BE2C (cell line): ENCODE measurements around the gene FOXO1.

Experiments used
- DNase-seq: peaks from one replicate; pipeline ENCODE4 v3.0.0-alpha.2; 2020
- H3K27me3 ChIP-seq: fragments of 250-450 bp; sonication (Bioruptor Pico); 2 replicates; pipeline ENCODE4 v1.5.1; 2020; ENCODE audit warnings: mild to moderate bottlenecking
- H3K36me3 ChIP-seq: fragments of 250-450 bp; sonication (Bioruptor Pico); 2 replicates; pipeline ENCODE4 v1.5.1; 2020; ENCODE audit warnings: mild to moderate bottlenecking
- H3K4me1 ChIP-seq: fragments of 250-450 bp; sonication (Bioruptor Pico); 2 replicates; pipeline ENCODE4 v1.5.1; 2020
- H3K4me3 ChIP-seq: 2 replicates; pipeline ENCODE4 v1.5.1; 2011; ENCODE audit warnings: low read depth, low read length
- H3K9me3 ChIP-seq: fragments of 250-450 bp; sonication (Bioruptor Pico); 2 replicates; pipeline ENCODE4 v1.5.1; 2020
- TF ChIP-seq, protein P1 (sequence below): IDR thresholded peaks from 2 replicates; pipeline ENCODE4 v1.5.1; 2012; ENCODE audit warnings: mild to moderate bottlenecking, low read depth, low read length

FOXO1 gene

DNA sequence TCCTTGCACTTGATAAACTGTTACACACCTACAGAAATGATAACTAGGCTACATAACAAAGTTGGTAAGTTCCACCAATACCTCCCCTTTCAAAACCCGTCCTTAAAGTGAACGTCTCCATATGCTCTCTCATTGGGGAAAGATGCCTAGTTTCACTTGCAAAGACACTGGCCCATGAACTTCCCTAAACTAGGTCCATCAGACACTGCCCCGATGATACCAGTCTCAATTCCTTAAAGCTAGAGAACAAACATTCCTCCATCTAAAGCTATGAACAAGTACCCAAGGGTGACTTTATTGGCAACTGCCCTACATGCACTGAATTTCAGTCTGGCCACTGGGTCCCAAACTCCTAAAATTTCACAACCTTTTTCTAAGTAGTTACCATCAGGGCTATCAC, 39.9 kb downstream of the FOXO1 start:
- H3K9me3 ChIP-seq, result no peaks in the 10 kb centered on the region
- H3K36me3 ChIP-seq, result no peaks in the 10 kb centered on the region
- no peaks in the 10 kb centered on the region for H3K4me1 ChIP-seq
- H3K27me3 ChIP-seq, result no peaks in the 10 kb centered on the region; the same call in 1 of the 2 replicates
- DNase-seq, result no peak
- TF ChIP-seq, protein P1, sequence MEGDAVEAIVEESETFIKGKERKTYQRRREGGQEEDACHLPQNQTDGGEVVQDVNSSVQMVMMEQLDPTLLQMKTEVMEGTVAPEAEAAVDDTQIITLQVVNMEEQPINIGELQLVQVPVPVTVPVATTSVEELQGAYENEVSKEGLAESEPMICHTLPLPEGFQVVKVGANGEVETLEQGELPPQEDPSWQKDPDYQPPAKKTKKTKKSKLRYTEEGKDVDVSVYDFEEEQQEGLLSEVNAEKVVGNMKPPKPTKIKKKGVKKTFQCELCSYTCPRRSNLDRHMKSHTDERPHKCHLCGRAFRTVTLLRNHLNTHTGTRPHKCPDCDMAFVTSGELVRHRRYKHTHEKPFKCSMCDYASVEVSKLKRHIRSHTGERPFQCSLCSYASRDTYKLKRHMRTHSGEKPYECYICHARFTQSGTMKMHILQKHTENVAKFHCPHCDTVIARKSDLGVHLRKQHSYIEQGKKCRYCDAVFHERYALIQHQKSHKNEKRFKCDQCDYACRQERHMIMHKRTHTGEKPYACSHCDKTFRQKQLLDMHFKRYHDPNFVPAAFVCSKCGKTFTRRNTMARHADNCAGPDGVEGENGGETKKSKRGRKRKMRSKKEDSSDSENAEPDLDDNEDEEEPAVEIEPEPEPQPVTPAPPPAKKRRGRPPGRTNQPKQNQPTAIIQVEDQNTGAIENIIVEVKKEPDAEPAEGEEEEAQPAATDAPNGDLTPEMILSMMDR, result no peak
- H3K4me3 ChIP-seq, result no peak overlapping the region

DNA sequence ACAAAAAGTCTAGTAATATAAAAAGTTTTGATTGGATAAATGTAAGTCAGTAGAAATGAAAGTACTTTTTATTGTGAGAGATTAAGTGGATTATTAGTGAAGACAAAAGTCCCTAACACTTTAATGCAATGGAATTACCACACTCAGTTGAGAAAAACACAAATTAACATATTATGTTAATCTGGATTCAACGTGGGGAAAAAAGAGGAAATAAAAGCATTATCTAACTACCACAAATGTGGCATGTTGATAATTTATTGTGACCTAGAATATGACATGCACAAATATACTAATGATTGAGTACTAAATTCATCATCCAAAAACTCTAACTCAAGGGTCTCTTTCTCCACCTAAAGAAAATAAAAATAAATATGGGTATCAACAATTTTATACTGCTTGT, 41.5 kb downstream of the FOXO1 start:
- Histone ChIP-seq H3K4me1 (no peaks in the 10 kb centered on the region), H3K9me3 (no peaks in the 10 kb centered on the region), H3K36me3 (no peaks in the 10 kb centered on the region), H3K4me3 (no peak overlapping the region), H3K27me3 (no peaks in the 10 kb centered on the region; the same call in 1 of the 2 replicates)
- no peak for DNase-seq
- TF ChIP-seq, protein P1, result no peak

DNA sequence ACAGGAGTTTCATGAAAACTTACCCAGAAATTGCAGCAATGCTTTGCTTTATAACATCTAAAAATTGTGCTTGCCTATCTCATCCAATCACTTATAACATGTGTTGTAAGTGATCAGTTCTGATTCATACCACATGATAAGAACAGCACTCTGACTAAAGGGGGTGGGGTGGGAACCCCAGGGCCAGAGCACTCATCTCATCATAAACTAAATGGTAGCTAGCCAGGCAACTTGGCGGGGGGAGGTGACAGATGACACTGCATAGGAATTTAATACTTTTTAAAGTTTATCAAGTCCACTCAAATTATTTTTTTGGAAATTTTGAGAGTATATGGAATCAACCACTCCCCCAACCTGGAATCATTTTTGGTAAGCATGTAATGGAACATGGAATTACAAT, 42.1 kb downstream of the FOXO1 start:
- Histone ChIP-seq H3K27me3 (no peaks in the 10 kb centered on the region; the same call in 1 of the 2 replicates), H3K36me3 (no peaks in the 10 kb centered on the region), H3K9me3 (no peaks in the 10 kb centered on the region), H3K4me1 (no peaks in the 10 kb centered on the region), H3K4me3 (no peak overlapping the region)
- DNase-seq, result no peak
- TF ChIP-seq, protein P1, result no peak

DNA sequence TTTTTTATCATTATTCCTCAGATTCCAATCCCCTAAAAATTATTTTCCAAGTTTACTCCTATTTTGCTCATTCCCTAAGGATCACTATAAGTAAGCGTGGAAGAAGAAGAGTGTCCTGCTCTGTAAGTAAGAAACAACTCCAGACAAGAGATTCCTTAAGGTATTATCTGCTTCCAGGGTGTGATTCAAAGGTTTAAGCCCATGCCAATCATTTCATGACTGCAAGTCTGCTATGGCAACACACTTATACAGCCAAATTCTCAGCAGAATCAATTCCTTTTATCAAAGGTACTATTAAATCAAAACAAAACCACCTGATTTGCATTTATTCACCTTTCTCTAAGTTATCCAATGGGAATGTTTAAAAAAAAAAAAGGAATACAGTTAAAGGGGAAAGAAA, 43.7 kb downstream of the FOXO1 start:
- no peaks in the 10 kb centered on the region for H3K36me3 ChIP-seq
- TF ChIP-seq, protein P1, result no peak
- H3K4me3 ChIP-seq, result no peak overlapping the region
- DNase-seq, result no peak
- no peaks in the 10 kb centered on the region; the same call in 1 of the 2 replicates for H3K27me3 ChIP-seq
- no peaks in the 10 kb centered on the region for H3K9me3 ChIP-seq
- H3K4me1 ChIP-seq, result no peaks in the 10 kb centered on the region

DNA sequence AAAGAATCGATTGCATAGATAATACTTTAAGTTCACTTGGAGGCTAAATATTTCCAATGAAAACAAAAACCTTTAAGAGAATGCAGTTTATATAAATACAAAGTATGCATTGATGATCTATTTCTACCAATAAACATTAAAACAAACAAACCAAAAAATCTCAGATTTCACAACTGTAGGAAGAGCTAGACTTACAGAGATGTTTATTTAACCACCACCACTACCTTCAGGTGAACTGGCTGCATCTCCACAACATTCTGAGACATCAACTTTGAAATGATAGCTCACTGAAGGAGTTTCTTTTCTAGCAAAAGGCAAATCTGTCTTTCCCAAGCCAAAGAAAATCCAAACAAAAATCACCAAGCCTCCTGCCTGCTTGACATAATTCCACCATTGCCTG, 44.2 kb downstream of the FOXO1 start:
- Histone ChIP-seq H3K36me3 (no peaks in the 10 kb centered on the region), H3K27me3 (no peaks in the 10 kb centered on the region; the same call in 1 of the 2 replicates), H3K4me1 (no peaks in the 10 kb centered on the region), H3K9me3 (no peaks in the 10 kb centered on the region), H3K4me3 (no peak overlapping the region)
- no peak for DNase-seq
- TF ChIP-seq, protein P1, result no peak

DNA sequence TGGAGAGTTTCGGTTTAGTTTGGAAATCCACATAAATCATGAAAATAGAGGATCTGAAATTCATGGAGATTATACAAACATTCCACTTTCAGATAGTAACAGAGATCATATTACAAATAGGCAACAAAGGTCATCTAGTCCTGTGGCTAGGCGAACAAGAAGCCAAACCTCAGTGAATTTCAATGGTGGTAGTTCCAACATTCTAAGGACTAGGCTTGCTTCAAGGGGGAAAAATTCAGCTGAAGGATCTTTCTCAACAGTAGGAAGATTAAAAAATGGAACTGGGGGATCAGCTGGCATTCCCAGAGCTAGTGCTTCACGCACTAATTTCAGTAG, 47.0 kb downstream of the FOXO1 start:
- TF ChIP-seq, protein P1, result no peak
- no peak for DNase-seq
- no peaks in the 10 kb centered on the region for H3K9me3 ChIP-seq
- peaks cover 2% of the 10 kb centered on the region; the same call in 1 of the 2 replicates for H3K27me3 ChIP-seq
- H3K4me3 ChIP-seq, result no peak overlapping the region
- H3K36me3 ChIP-seq, result no peaks in the 10 kb centered on the region
- no peaks in the 10 kb centered on the region for H3K4me1 ChIP-seq
